ENCODE data around the gene FUT6. TPM values are rescaled to one million over a fixed set of nuclear protein-coding genes. Genes with fewer than 3 reads are reported as not detected.
"Not testable (repeated sequence)": the region's sequence is repeated elsewhere in the genome, so short reads cannot be mapped to it uniquely, and the experiment has no call there.

FUT6 gene, protein sequence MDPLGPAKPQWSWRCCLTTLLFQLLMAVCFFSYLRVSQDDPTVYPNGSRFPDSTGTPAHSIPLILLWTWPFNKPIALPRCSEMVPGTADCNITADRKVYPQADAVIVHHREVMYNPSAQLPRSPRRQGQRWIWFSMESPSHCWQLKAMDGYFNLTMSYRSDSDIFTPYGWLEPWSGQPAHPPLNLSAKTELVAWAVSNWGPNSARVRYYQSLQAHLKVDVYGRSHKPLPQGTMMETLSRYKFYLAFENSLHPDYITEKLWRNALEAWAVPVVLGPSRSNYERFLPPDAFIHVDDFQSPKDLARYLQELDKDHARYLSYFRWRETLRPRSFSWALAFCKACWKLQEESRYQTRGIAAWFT
- not detected for total RNA-seq
- long read RNA-seq: 0 reads

DNA sequence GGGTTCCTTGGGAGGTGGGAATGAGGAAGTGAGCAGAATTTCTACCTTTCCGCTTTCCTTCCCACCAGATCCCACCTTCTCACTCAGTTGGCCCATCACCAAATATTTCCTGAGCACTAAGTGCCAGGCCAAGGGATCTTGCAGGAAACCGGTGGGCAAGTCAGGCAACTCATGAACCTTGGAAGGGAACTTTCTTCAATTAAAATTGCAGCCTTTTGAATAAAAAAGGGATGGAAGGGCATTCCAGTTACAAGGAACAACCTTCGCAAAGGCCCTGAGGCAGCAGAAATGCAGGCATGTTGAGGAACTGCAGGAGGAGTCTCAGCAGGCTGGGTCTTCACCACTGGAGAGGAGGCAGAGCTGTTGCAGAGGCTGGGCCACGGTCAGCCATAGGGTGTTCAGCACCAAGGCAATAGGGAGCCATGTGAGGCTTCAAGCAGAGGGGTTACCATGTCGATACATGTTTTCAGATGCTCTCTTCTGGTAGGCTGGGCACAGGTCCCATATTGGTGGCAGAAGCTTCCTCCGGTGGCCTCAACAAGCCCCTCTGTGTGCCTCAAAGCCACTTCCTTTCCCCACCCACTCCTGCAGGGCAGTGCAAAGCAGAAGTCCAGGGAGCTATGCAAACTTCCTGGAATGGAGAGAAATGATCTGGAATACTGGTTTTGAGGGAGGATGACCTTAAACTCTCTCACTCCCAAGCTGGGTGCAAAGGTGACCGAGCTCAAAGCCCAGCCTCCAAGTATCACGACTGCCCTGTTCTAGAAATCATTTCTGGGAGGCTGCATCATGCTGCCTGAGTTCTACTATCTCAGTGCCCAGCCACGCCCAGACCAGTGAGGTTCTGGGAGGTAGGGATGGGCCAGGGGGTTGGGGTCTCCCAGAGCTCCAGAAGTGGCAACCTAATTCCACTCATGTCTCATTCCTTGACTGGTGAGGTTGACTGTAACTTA, at the start of gene FUT6:
TSS of gene FUT6 (minus strand) at position 638 of the 953 bp plus-strand sequence. CDS start 7,135 bp downstream, outside the sequence.
- intact Hi-C loops (cut with DNase I): no loop called here
- no peak for DNase-seq (ENCODE audit: low spot score)

GRCh38 chr19:5884065-5884811, 44.7 kb upstream of the FUT6 start:
- DNase-seq (ENCODE audit: low spot score); intact Hi-C loops (cut with DNase I): not testable (repeated sequence)

DNA sequence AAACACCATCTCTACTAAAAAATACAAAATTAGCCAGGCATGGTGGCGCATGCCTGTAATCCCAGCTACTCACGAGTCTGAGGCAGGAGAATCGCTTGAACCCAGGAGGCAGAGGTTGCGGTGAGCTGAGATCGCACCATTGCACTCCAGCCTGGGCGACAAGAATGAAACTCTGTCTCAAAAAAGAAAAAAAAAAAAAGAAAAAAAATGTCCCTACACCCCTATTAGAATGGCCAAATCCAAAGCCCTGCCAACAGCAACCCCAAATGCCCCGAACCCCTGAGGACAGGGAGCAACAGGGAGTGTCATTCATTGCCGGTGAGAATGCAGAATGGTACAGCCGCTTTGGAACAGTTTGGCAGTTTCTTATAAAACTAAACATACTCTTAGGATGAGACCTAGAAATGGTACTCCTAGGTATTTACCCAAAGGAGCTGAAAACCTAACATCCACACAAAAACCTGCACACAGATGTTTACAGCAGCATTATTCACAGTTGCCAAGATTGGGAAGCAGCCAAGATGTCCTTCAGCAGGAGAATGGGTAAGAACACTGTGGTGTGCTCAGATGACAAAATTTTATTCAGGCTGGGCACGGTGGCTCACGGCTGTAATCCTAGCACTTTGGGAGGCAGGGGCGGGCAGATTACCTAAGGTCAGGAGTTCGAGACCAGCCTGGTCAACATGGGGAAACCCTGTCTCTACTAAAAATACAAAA, 43.8 kb upstream of the FUT6 start:
- DNase-seq (ENCODE audit: low spot score); intact Hi-C loops (cut with DNase I): not testable (repeated sequence)

DNA sequence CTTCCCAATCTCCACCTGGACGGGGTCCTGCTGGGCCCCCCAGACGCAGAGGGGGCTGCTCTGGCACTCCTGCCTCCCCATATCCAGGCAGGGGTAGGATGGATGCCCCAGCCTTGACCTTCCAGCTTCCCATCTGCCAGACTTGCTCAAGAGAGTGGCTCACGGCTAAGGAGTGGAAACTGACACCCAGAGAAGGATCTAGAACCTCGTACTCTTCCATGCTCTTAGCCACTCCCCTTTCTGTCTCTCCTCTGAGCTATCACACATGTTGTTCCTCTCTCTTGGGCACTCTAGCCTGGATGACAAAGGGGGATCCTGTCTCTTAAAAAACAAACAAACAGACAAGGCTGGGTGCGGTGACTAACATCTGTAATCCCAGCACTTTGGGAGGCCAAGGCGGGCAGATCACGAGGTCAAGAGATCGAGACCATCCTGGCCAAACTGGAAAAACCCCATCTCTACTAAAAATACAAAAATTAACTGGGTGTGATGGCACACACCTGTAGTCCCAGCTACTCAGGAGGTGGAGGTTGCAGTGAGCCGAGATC, 43.0 kb upstream of the FUT6 start:
- no peak for DNase-seq (ENCODE audit: low spot score)
- intact Hi-C loops (cut with DNase I): no loop called here

GRCh38 chr19:5881543-5882299, 42.2 kb upstream of the FUT6 start:
- DNase-seq (ENCODE audit: low spot score): no peak
- intact Hi-C loops (cut with DNase I): no loop called here

GRCh38 chr19:5880604-5881078, 41.1 kb upstream of the FUT6 start:
- DNase-seq (ENCODE audit: low spot score): peak; percentile 89
- intact Hi-C loops (cut with DNase I): no loop called here

DNA sequence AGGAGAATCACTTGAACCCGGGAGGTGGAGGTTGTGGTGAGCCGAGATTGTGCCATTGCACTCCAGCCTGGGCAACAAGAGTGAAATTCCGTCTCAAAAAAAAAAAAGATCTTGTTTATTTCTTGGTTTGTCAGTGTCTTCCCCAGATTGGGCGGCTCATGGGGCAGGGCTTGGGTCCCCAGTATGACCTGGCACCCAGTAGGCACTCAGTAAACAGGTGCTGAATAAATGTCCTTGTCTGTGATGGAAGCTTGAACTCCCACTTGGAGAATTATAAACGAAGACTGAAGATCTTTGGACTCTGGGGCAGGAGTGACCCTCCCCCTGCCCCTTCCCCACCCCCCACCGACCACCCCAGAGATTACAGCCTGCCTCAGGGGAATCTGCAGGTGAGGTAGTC, 40.7 kb upstream of the FUT6 start:
- intact Hi-C loops (cut with DNase I): no loop called here

DNA sequence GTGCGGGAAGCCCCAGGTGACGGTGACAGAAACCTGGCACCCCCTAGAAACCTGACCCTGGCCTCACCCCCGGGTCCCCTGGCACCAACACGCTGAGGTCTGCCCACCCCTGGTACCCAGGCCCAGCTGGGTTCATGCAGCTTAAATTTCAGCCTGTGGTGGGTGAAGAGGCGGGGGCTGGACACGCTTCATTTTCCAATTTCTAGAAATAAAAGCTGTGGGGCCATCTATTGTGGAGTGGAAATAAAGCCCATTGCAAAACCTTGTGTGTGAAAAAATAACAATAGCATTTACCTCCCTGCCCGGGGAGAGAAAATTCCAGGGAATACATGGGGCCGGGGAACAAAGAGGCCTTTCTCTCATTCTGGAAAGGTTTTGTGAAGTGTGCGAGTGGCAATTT, 38.4 kb upstream of the FUT6 start:
- no peak for DNase-seq (ENCODE audit: low spot score)
- intact Hi-C loops (cut with DNase I): no loop called here

More for the DNA sequence above, 40.7 kb upstream of the FUT6 start:
- no peak for DNase-seq (ENCODE audit: low spot score)

GRCh38 chr19:5877427-5877826, 37.9 kb upstream of the FUT6 start:
- intact Hi-C loops (cut with DNase I): no loop called here
- DNase-seq (ENCODE audit: low spot score): no peak

DNA sequence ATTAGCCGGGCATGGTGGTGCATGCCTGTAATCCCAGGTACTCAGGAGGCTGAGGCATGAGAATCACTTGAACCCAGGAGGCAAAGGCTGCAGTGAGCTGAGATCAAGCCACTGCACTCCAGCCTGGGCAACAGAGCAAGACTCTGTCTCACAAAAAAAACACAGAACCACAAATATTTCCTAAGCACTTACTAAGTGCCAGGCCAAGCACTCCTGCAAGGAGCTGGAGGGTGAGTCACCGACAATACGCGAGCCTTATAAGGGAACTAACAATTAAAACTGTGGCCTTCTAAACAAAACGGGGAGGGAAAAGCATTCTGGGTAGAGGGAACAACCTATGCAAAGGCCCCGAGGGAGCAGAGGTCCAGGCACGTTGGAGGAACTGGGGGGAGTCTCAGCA, 35.0 kb upstream of the FUT6 start:
- DNase-seq (ENCODE audit: low spot score); intact Hi-C loops (cut with DNase I): not testable (repeated sequence)

DNA sequence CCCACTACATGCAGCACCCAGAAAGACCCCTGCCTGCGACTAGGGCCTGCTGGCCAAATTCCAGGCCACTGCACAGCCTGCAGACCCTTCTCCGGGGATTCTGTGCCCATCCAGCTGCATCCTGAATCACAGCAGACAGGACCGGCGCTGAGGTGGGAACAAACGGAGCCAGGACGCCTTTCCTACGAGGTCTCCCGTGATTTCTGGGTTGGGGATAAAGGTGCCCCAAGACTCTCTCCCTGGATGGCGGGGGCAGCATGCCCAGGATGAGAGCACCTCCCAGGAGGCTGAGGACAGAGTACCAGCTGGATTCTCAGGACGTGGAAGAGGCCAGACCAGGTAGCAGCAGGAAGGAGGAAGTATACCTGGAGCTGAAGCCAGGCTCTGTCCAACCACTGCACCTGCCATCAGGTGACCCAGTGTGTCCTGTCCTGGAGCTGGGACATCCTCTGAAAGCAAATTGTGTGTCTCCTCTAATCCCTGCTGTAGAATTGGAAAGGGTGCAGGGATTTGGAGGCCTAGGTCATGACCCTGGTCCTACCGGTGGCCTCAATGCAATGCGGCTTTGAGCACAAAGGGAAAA, 34.2 kb upstream of the FUT6 start:
- intact Hi-C loops (cut with DNase I): no loop called here
- DNase-seq (ENCODE audit: low spot score): no peak

DNA sequence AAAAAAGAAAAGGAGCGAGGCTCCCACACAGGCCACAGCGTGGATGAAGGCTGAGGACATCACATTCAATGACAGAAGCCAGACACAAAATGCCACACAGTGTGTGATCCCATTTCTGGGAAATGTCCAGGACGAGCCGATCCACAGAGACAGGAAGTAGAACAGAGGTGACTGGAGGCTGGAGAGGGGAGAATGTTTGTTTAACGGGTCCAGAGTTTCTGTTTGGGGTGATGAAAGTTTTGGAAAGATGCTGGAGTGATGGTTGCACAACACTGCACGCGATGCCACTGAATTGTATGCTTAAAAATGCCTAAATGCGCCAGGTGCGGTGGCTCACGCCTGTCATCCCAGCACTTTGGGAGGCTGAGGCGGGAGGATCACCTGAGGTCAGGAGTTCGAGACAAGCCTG, 31.5 kb upstream of the FUT6 start:
- intact Hi-C loops (cut with DNase I): no loop called here
- no peak for DNase-seq (ENCODE audit: low spot score)

DNA sequence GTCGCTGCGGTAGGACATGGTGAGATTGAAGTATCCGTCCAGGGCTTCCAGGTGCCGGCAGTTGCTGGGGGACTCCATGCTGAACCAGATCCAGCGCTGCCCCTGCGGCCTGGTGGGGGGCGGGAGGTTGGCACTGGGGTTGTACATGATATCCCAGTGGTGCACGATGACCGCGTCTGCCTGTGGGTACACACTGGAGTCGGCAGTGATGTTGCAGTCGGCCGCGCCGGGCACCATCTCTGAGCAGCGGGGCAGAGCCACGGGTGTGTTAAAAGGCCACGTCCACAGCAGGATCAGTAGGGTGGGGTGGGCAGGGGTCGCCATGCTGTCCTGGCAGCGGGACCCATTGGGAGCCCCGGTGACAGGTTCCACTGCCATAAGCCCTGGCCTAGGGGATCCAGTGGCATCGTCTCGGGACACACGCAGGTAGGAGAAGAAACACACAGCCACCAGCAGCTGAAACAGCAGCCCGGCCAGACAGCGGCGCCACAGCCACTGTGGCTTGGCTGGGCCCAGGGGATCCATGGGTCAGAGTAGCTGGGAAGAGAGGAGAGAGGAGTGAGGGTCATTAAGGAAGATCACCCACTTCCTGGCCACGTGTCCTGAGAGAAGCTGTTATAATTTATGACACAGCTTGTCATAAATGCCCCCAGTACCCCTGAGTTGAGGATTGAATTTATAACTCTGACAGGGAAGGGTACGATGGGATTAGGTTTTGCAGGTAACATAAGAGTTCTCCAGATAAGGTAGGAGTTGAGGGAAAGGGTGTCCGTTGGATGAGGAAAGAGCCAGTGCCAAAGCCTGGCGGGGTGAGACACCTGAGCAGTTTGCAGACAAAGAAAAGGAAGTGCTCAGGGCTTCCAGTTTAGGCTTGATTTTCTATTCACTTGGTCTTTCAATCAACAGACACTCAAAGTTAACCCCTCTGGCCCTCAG, 28.0 kb upstream of the FUT6 start:
- DNase-seq (ENCODE audit: low spot score): no peak
- intact Hi-C loops (cut with DNase I): no loop called here

DNA sequence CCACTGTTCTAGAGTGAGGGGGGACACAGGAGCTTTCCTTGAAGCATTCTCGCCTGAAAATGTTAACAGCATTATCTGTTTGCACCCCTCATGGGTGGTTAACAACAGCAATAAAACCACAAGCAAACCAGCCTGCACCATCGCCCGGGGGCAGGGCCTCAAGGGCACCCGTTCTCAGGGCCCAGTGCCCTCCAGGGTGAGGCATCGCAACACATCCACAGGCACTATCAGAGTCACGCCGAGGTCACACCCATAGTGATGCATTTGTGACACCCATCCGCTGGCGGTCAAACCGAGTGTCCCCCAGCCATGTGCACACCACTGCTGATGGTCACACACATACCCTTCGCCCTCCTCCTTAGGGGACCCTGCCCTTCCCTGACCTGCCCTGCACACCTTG, 26.3 kb upstream of the FUT6 start:
- intact Hi-C loops (cut with DNase I): no loop called here
- no peak for DNase-seq (ENCODE audit: low spot score)

DNA sequence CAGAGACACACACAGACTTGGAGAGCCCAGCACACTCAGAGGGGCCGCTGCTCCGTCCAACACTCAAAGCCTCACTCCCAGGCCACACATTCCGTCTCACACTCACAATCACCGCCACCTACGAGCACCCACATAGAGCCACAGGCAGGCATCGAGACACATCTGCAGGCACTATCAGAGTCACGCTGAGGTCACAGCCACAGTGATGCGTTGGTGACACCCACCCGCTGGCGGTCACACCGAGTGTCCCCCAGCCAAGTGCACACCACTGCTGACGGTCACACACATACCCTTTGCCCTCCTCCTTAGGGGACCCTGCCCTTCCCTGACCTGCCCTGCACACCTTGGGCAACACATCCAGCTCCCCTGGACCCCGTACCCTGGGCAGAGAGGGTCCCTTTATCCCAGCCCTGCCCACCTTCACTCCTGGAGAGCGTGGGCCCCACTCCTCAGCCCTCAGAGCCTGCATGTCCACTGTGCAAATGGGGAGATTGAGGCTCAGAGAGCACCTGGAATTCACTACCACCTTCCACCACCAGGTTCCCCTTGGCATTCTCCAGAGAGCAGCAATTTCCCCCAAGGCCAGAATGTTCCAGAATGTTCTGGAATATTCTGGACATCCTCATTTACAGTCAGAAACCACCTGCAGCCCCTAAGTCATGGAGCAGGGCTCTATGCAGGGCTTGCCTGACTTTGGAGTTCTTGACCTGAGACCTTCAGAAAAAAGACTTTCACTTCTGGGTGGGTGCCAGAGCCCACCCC, 25.4 kb upstream of the FUT6 start:
- no peak for DNase-seq (ENCODE audit: low spot score)
- intact Hi-C loops (cut with DNase I): no loop called here

All from cardiac septum (tissue), 1 donor.